Ishikawa (cell line): ENCODE data around the gene MYO15A.
A peak's percentile ranks its signal among the peaks of the same experiment; 100 is the strongest.

Experiments
- CEBPB ChIP-seq: IDR thresholded peaks from 2 replicates; pipeline ENCODE4 v1.6.1; 2012
- CREB1 ChIP-seq: IDR thresholded peaks from 2 replicates; pipeline ENCODE4 v1.6.1; 2012; ENCODE audit warnings: low read depth
- EGR1 ChIP-seq: IDR thresholded peaks from 2 replicates; pipeline ENCODE4 v1.6.1; 2012
- EP300 ChIP-seq: IDR thresholded peaks from 2 replicates; pipeline ENCODE4 v1.6.1; 2012; ENCODE audit warnings: borderline replicate concordance
- FOXM1 ChIP-seq: IDR thresholded peaks from 2 replicates; pipeline ENCODE4 v1.6.1; 2012; ENCODE audit warnings: low read depth, borderline replicate concordance
- MAX ChIP-seq: IDR thresholded peaks from 2 replicates; pipeline ENCODE4 v1.6.1; 2012
- RAD21 ChIP-seq: IDR thresholded peaks from 2 replicates; pipeline ENCODE4 v1.6.1; 2012; ENCODE audit warnings: low read depth
- REST ChIP-seq: IDR thresholded peaks from 2 replicates; pipeline ENCODE4 v1.6.1; 2012; ENCODE audit warnings: low read depth, mild to moderate bottlenecking
- TAF1 ChIP-seq: IDR thresholded peaks from 2 replicates; pipeline ENCODE4 v1.6.1; 2012; ENCODE audit warnings: low read depth, mild to moderate bottlenecking

- no peak for TF ChIP-seq FOXM1
- no peak for TF ChIP-seq RAD21
- peak; percentile 10; the same call in 1 of the 2 replicates for TF ChIP-seq MAX
- no peak for TF ChIP-seq CEBPB
- TF ChIP-seq EP300 = no peak
- no peak for TF ChIP-seq CREB1
- no peak for TF ChIP-seq REST
- TF ChIP-seq TAF1 = no peak
- TF ChIP-seq EGR1 = no peak
Measured at GRCh38 chr17:18129041-18129502, 20.5 kb downstream of the MYO15A start.
